HG03457 (cell line): ENCODE data around the gene AMFR.

Experiments used
- ATAC-seq: cut with Tn5 transposase; IDR thresholded peaks from one replicate; pipeline ENCODE4 v1.9.1; 2021; ENCODE audit warnings: moderate number of reproducible peaks; ENCODE audit not compliant: unreplicated experiment

Gene AMFR

DNA sequence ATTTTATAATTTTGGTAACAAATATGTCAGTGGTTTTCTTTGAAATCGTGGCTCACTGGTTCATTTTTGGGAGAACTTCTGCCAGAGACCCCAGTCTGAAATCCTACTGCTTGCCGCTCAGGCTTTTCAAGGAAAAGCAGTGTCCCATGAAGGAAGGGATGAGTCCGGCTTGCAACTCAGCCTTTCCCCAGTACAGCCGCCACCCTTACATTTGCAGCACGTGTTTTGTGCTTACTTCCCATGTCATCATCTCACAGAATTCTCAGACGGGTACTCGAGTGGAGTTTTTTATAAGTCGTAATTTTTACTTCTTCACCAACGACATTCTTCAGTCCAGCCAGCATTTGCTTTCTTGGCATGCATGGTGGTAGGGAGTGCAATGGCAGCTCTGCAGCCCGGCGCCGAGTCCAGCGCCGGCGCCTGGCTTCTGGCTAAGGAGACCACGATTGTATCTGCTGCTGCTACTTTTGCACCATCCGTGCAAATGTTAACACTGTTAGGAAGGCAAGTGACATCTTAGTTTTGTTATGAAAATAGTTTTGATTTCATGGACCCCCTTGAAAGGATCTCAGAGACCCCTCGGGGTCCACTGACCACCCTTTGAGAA lies 111.0 kb downstream of the AMFR start:
- ATAC-seq = no peak

DNA sequence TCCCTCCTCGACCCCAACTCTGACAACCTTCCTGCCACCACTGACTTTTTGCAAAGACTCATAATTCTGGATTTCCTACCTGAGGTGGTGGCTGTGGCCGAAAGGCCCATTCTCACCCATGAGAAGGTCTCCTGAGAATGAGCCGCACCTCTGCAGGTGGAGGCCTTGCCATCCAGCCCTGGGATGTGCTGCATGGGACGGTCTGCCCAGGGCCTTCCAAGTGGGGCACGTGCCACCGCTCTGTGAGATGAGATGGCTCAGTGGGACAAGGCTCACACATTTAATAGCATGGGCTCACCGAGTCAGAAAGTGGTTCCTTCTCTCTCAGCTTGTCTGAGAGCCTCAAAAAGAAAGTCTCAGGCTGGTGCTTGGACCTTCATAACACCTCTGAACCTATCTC lies 112.8 kb downstream of the AMFR start:
- no peak for ATAC-seq

DNA sequence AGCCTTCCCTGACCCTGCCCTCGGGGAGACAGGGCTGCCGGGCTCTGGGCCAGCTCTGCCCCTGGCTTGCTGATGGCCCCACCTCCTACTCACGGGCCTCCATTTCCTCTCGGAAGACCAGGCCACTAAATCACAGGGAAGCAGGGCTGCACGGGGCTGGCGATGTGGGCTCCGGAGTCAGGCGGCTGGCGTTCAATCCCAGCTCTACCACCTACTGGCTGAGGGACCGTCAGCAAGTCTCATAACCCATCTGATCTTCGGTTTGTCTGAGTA lies 113.4 kb downstream of the AMFR start:
- no peak for ATAC-seq
